Activated gamma-delta T cell treated with anti-CD3 and anti-CD28 coated beads, Interleukin-2, amount 50 U/mL, for 16 hours (primary cell): ENCODE data around the gene TREH.

ENCODE experiments used
- DNase-seq: peaks from one replicate; pipeline ENCODE4 v3.0.0-alpha.2; 2020; ENCODE audit warnings: low read depth

Gene TREH

GRCh38 chr11:118648291-118648690 is 31.2 kb downstream of the TREH start:
- no peak for DNase-seq

GRCh38 chr11:118646393-118646792 is 33.1 kb downstream of the TREH start:
- DNase-seq, result no peak

- no peak for DNase-seq
Measured at GRCh38 chr11:118645066-118645715, 34.3 kb downstream of the TREH start.

- no peak for DNase-seq
Measured at GRCh38 chr11:118644496-118644895, 35.0 kb downstream of the TREH start.

GRCh38 chr11:118643995-118644345 is 35.5 kb downstream of the TREH start:
- DNase-seq, result no peak

GRCh38 chr11:118643142-118643994 is 36.1 kb downstream of the TREH start:
- DNase-seq, result no peak

GRCh38 chr11:118641397-118642019 is 37.9 kb downstream of the TREH start:
- no peak for DNase-seq

GRCh38 chr11:118640332-118641154 is 38.9 kb downstream of the TREH start:
- no peak for DNase-seq

- DNase-seq, result no peak
Measured at GRCh38 chr11:118639899-118640298, 39.6 kb downstream of the TREH start.

GRCh38 chr11:118638726-118639125 is 40.7 kb downstream of the TREH start:
- no peak for DNase-seq

- DNase-seq, result no peak
Measured at GRCh38 chr11:118636569-118637290, 42.7 kb downstream of the TREH start.

GRCh38 chr11:118635642-118636041 is 43.8 kb downstream of the TREH start:
- DNase-seq, result no peak

GRCh38 chr11:118635237-118635591 is 44.2 kb downstream of the TREH start:
- no peak for DNase-seq

GRCh38 chr11:118634431-118635236 is 44.8 kb downstream of the TREH start:
- DNase-seq, result no peak

- no peak for DNase-seq
Measured at GRCh38 chr11:118633979-118634378, 45.5 kb downstream of the TREH start.

- DNase-seq, result no peak
Measured at GRCh38 chr11:118633319-118633690, 46.1 kb downstream of the TREH start.

GRCh38 chr11:118632577-118633318 is 46.7 kb downstream of the TREH start:
- no peak for DNase-seq

GRCh38 chr11:118631142-118631909 is 48.1 kb downstream of the TREH start:
- no peak for DNase-seq
